ENCODE results near the gene EXD2.

GRCh38 chr14:69204753-69205152 lies 13.5 kb downstream of the EXD2 start:
- no peak for TF ChIP-seq EZH2 (IDR thresholded peaks at IDR 0.05)
- no peak for TF ChIP-seq POLR2AphosphoS5 (IDR thresholded peaks at IDR 0.05; ENCODE audit: borderline replicate concordance, low read depth, low read length)

Data from SK-N-MC (cell line).